Panc1 (cell line): ENCODE data around the gene TBC1D7. TPM values are rescaled to one million over a fixed set of nuclear protein-coding genes. Genes with fewer than 3 reads are reported as not detected.

ENCODE experiments used
- ATAC-seq: fragments of 200-7000 bp; cut with Tn5 transposase; 2 replicates; pipeline ENCODE4 v1.9.1; 2020; ENCODE audit warnings: mild to moderate bottlenecking, moderate library complexity
- BruUV-seq: library from RNA; stranded (reverse); fragments of 400-500 nt; replicated peaks from 2 replicates; lab custom pipeline; 2021; lab: Mats Ljungman, UMichigan
- CTCF ChIA-PET: fragments of 300-600 bp; sonication (Branson Sonifier 250); formaldehyde crosslinking; loops from one replicate; lab custom pipeline; 2022; ENCODE audit warnings: antibody characterized with exemption; lab: Charles Lee
- POLR2A ChIA-PET: fragments of 300-600 bp; sonication (Branson Sonifier 250); formaldehyde crosslinking; loops from one replicate; lab custom pipeline; 2022; ENCODE audit warnings: antibody characterized with exemption; lab: Charles Lee
- DNase-seq: peaks from one replicate; pipeline ENCODE4 v3.0.0-alpha.2; 2010; ENCODE audit warnings: low read depth, low spot score
- H3K27ac ChIP-seq: 2 replicates; pipeline ENCODE4 v1.5.1; 2011; ENCODE audit warnings: mild to moderate bottlenecking, low read length, inconsistent platforms
- H3K27me3 ChIP-seq: fragments of 200-500 bp; sonication (Bioruptor generic); 2 replicates; pipeline ENCODE4 v1.6.0; 2014; ENCODE audit warnings: low read length, inconsistent platforms; ENCODE audit not compliant: control insufficient read depth, insufficient read depth
- H3K36me3 ChIP-seq: fragments of 200-500 bp; sonication (Bioruptor generic); 2 replicates; pipeline ENCODE4 v1.5.1; 2014; ENCODE audit warnings: inconsistent platforms, mild to moderate bottlenecking, low read length, moderate library complexity; ENCODE audit not compliant: control insufficient read depth, insufficient read depth
- H3K4me1 ChIP-seq: 2 replicates; pipeline ENCODE4 v1.5.1; 2011; ENCODE audit warnings: inconsistent platforms, mild to moderate bottlenecking, low read length, moderate library complexity; ENCODE audit not compliant: control insufficient read depth, insufficient read depth
- H3K4me3 ChIP-seq, 2 experiments: 2 replicates each; pipeline ENCODE4 v1.5.1; 2011 to 2012; ENCODE audit warnings: low read depth in 2 of 2, low read length in 2 of 2, mild to moderate bottlenecking in 2 of 2, inconsistent platforms in 1 of 2, moderate library complexity in 1 of 2
- H3K9me3 ChIP-seq: fragments of 200-500 bp; sonication (Bioruptor generic); 2 replicates; pipeline ENCODE4 v1.5.1; 2014; ENCODE audit warnings: low read depth, mild to moderate bottlenecking, inconsistent platforms, low read length, moderate library complexity; ENCODE audit not compliant: control insufficient read depth, insufficient read depth
- POLR2AphosphoS5 ChIP-seq: IDR thresholded peaks from 2 replicates; pipeline ENCODE4 v1.6.1; 2012; ENCODE audit warnings: mild to moderate bottlenecking, low read depth, low read length, moderate library complexity
- REST ChIP-seq, 2 experiments: IDR thresholded peaks; 2 replicates each; pipeline ENCODE4 v1.6.1; 2011 to 2012; ENCODE audit warnings: low read depth in 2 of 2, control low read depth in 1 of 2, low read length in 1 of 2, mild to moderate bottlenecking in 1 of 2, moderate library complexity in 1 of 2; ENCODE audit not compliant: insufficient read depth in 1 of 2
- SIN3A ChIP-seq: IDR thresholded peaks from 2 replicates; pipeline ENCODE4 v1.6.1; 2012; ENCODE audit warnings: low read depth, mild to moderate bottlenecking, low read length, moderate library complexity, borderline replicate concordance; ENCODE audit not compliant: insufficient read depth
- TCF7L2 ChIP-seq: IDR thresholded peaks from 2 replicates; pipeline ENCODE4 v1.6.1; 2011; ENCODE audit warnings: mild to moderate bottlenecking, low read depth, low read length, inconsistent platforms
- in situ Hi-C: cut with HindIII; loops from 2 replicates; pipeline ENCODE4 v1.10.0; 2016; ENCODE audit warnings: low sequenced_read_pairs, low pct_unique_long_range_greater_than_20kb
- intact Hi-C: fragments of 100-400 bp; cut with micrococcal nuclease; formaldehyde crosslinking; loops from one replicate; pipeline ENCODE4 v1.10.0; 2022; ENCODE audit not compliant: unreplicated experiment
- total RNA-seq: library from RNA; stranded (reverse); gene quantifications from one replicate; pipeline ENCODE4 v1.2.1, GENCODE V29; 2021; ENCODE audit not compliant: unreplicated experiment
- TF ChIP-seq, protein P1 (sequence below): fragments of 450-650 bp; IDR thresholded peaks from 2 replicates; pipeline ENCODE4 v1.5.1; 2017; ENCODE audit warnings: mild to moderate bottlenecking

TBC1D7 gene
- total RNA-seq, 1 experiment from 2014 or later: 27.0 TPM

GRCh38 chr6:13373488-13373886 is 45.1 kb upstream of the TBC1D7 start:
- Histone ChIP-seq H3K27ac (no peak overlapping the region), H3K4me3 (no peak overlapping the region), H3K36me3 (no peaks in the 10 kb centered on the region), H3K9me3 (no peaks in the 10 kb centered on the region), H3K4me1 (no peaks in the 10 kb centered on the region), H3K27me3 (peaks cover 7% of the 10 kb centered on the region)
- no TSS peak for BruUV-seq
- TF ChIP-seq REST (IDR thresholded peaks at IDR 0.05; ENCODE audit: insufficient read depth in 1 of 2, low read depth in 2 of 2, low read length in 1 of 2) (no peak), POLR2AphosphoS5 (no peak), SIN3A (no peak), TCF7L2 (no peak)
- TF ChIP-seq, protein P1, sequence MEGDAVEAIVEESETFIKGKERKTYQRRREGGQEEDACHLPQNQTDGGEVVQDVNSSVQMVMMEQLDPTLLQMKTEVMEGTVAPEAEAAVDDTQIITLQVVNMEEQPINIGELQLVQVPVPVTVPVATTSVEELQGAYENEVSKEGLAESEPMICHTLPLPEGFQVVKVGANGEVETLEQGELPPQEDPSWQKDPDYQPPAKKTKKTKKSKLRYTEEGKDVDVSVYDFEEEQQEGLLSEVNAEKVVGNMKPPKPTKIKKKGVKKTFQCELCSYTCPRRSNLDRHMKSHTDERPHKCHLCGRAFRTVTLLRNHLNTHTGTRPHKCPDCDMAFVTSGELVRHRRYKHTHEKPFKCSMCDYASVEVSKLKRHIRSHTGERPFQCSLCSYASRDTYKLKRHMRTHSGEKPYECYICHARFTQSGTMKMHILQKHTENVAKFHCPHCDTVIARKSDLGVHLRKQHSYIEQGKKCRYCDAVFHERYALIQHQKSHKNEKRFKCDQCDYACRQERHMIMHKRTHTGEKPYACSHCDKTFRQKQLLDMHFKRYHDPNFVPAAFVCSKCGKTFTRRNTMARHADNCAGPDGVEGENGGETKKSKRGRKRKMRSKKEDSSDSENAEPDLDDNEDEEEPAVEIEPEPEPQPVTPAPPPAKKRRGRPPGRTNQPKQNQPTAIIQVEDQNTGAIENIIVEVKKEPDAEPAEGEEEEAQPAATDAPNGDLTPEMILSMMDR: no peak
- intact Hi-C loops: no loop called here
- ATAC-seq: no peak
- in situ Hi-C loops: no loop called here
- DNase-seq: no peak
- ChIA-PET POLR2A (no interaction called here), CTCF (no interaction called here)

- H3K36me3 ChIP-seq: no peaks in the 10 kb centered on the region
- no peak overlapping the region for H3K27ac ChIP-seq
- TF ChIP-seq TCF7L2 (no peak), REST (IDR thresholded peaks at IDR 0.05; ENCODE audit: insufficient read depth in 1 of 2, low read depth in 2 of 2, low read length in 1 of 2) (no peak), SIN3A (no peak), POLR2AphosphoS5 (no peak)
- TF ChIP-seq, protein P1: no peak
- ATAC-seq (no peak), DNase-seq (no peak)
- intact Hi-C loops (no loop called here), in situ Hi-C loops (no loop called here)
- POLR2A ChIA-PET: no interaction called here
- H3K9me3 ChIP-seq: no peaks in the 10 kb centered on the region
- CTCF ChIA-PET: no interaction called here
- no peaks in the 10 kb centered on the region for H3K4me1 ChIP-seq
- peaks cover 7% of the 10 kb centered on the region for H3K27me3 ChIP-seq
- no peak overlapping the region for H3K4me3 ChIP-seq
- no TSS peak for BruUV-seq
Observed at GRCh38 chr6:13372688-13373487, 44.6 kb upstream of the TBC1D7 start.
